Hepatocyte (in vitro differentiated cells): ENCODE results near the gene ATF7. TPM values are rescaled to one million over a fixed set of nuclear protein-coding genes. Genes with fewer than 3 reads are reported as not detected.

ENCODE experiments used
- DNase-seq: peaks from one replicate; pipeline ENCODE4 v3.0.0-alpha.2; 2016; ENCODE audit warnings: low spot score
- H2AFZ ChIP-seq: fragments of 200-600 bp; sonication (generic); 2 replicates; pipeline ENCODE4 v1.6.0; 2016; ENCODE audit warnings: antibody characterized with exemption, mild to moderate bottlenecking
- H3K27ac ChIP-seq: fragments of 200-600 bp; sonication (generic); 2 replicates; pipeline ENCODE4 v1.5.1; 2016; ENCODE audit warnings: mild to moderate bottlenecking
- H3K27me3 ChIP-seq: fragments of 200-600 bp; sonication (generic); 2 replicates; pipeline ENCODE4 v1.6.1; 2016
- H3K36me3 ChIP-seq: fragments of 200-600 bp; sonication (generic); replicated peaks from 2 replicates; pipeline ENCODE4 v1.5.1; 2016; ENCODE audit warnings: low read depth; ENCODE audit not compliant: insufficient read depth
- H3K4me1 ChIP-seq: fragments of 200-600 bp; sonication (generic); 2 replicates; pipeline ENCODE4 v1.5.1; 2016; ENCODE audit warnings: mild to moderate bottlenecking, moderate library complexity; ENCODE audit not compliant: insufficient read depth
- H3K4me2 ChIP-seq: fragments of 200-600 bp; sonication (generic); 2 replicates; pipeline ENCODE4 v1.6.0; 2016
- H3K4me3 ChIP-seq: fragments of 200-600 bp; sonication (generic); 2 replicates; pipeline ENCODE4 v1.5.1; 2016; ENCODE audit warnings: mild to moderate bottlenecking
- H3K79me2 ChIP-seq: fragments of 200-600 bp; sonication (generic); 2 replicates; pipeline ENCODE4 v1.6.0; 2017; ENCODE audit warnings: mild to moderate bottlenecking
- H3K9me2 ChIP-seq: fragments of 200-600 bp; sonication (generic); replicated peaks from 2 replicates; pipeline ENCODE4 v1.6.0; 2017; ENCODE audit warnings: mild to moderate bottlenecking; ENCODE audit not compliant: insufficient read depth
- H3K9me3 ChIP-seq: fragments of 200-600 bp; sonication (generic); 2 replicates; pipeline ENCODE4 v1.5.1; 2016; ENCODE audit warnings: low read depth, mild to moderate bottlenecking
- H4K20me1 ChIP-seq: fragments of 200-600 bp; sonication (generic); 2 replicates; pipeline ENCODE4 v1.6.0; 2016; ENCODE audit warnings: mild to moderate bottlenecking; ENCODE audit not compliant: insufficient read depth, poor library complexity, severe bottlenecking
- EZH2 ChIP-seq: fragments of 200-600 bp; sonication (generic); IDR thresholded peaks from 2 replicates; pipeline ENCODE4 v1.6.1; 2016; ENCODE audit warnings: antibody characterized with exemption, mild to moderate bottlenecking, borderline replicate concordance
- EZH2phosphoT487 ChIP-seq: fragments of 200-600 bp; sonication (generic); IDR thresholded peaks from one replicate; pipeline ENCODE4 v1.6.1; 2018; ENCODE audit warnings: antibody characterized with exemption, mild to moderate bottlenecking, low read depth, moderate library complexity; ENCODE audit not compliant: unreplicated experiment, severe bottlenecking
- WGBS: methylation state at CpG from one replicate; pipeline ENCODE4 v1.1.6; 2016; ENCODE audit warnings: low lambda C conversion rate; ENCODE audit errors: missing lambda C conversion rate; 5-methylcytosine and 5-hydroxymethylcytosine counted together
- polyA plus RNA-seq: library from polyadenylated mRNA; unstranded; fragments of >200 nt; fragmentation: Nextera tagmentation; extraction: Ambion mirVana; gene quantifications from 2 replicates; pipeline ENCODE4 v1.2.1, GENCODE V29; 2016
- total RNA-seq: library from RNA; depleted of rRNA; stranded (reverse); fragments of >200 nt; gene quantifications from 2 replicates; pipeline ENCODE4 v1.2.3, GENCODE V29; 2014
- TF ChIP-seq, protein P1 (sequence below): fragments of 200-600 bp; sonication (generic); IDR thresholded peaks from 2 replicates; pipeline ENCODE4 v1.5.1; 2016; ENCODE audit warnings: antibody characterized with exemption, mild to moderate bottlenecking; ENCODE audit not compliant: poor library complexity

ATF7 gene
- total and polyA plus RNA-seq, 2 experiments from 2014 or later: 17.8 to 19.2 TPM

DNA sequence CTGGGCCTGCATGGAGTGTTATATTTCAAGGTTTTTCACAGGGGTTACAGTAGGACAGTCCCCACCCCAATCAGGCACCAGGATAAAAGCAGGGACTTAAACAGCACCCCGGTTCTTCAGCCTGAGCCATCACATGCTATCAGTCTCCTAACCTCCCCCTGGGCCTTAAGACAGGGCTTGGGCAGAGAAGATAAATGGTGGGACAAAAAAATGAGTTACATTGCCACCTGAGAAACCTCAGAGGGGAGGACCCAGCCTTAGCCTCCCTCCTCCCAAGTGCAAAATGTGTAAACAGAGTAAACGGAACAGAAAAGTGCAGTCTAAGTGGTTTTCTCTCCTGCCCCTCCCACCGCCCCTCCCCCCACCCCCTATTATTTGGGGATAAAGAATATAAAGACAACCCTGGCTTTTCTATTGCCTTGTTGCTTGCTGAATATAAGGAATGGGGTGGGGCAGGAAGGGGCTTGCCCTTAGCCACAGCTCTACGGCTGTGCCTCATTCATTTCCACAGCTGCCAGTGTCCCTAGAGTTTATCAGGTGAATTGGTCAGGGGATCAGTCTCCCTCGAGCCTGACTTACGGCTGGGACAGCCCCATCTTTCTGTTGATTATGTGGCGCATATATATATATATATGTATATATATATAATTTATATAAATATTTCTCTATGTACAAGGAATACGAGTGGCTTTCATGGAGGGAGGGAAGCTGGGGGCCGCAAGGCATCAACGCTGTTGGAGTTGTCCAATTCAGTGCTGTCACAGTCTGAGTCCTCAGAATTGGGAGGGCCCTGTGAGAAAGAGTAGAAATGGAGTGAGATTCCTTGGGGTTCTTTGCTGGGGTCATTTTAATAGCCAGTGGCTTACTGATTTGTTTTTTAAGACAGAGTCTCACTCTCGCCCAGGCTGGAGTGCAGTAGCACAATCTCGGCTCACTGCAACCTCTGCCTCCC lies 145.4 kb downstream of the ATF7 start:
- Histone ChIP-seq H3K27me3 (no peaks in the 10 kb centered on the region), H3K27ac (peak overlapping the region; percentile 23), H3K4me1 (no peaks in the 10 kb centered on the region), H3K9me2 (no peaks in the 10 kb centered on the region), H3K4me3 (no peak overlapping the region), H3K4me2 (no peak overlapping the region), H2AFZ (no peak overlapping the region), H4K20me1 (peaks cover 57% of the 10 kb centered on the region), H3K9me3 (no peaks in the 10 kb centered on the region), H3K36me3 (peaks cover 3% of the 10 kb centered on the region), H3K79me2 (peaks cover 33% of the 10 kb centered on the region)
- WGBS: 83% methylated on average over 12 of the region's 12 CpGs
- TF ChIP-seq, protein P1, sequence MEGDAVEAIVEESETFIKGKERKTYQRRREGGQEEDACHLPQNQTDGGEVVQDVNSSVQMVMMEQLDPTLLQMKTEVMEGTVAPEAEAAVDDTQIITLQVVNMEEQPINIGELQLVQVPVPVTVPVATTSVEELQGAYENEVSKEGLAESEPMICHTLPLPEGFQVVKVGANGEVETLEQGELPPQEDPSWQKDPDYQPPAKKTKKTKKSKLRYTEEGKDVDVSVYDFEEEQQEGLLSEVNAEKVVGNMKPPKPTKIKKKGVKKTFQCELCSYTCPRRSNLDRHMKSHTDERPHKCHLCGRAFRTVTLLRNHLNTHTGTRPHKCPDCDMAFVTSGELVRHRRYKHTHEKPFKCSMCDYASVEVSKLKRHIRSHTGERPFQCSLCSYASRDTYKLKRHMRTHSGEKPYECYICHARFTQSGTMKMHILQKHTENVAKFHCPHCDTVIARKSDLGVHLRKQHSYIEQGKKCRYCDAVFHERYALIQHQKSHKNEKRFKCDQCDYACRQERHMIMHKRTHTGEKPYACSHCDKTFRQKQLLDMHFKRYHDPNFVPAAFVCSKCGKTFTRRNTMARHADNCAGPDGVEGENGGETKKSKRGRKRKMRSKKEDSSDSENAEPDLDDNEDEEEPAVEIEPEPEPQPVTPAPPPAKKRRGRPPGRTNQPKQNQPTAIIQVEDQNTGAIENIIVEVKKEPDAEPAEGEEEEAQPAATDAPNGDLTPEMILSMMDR: no peak
- no peak for TF ChIP-seq EZH2
- TF ChIP-seq EZH2phosphoT487: no peak
- DNase-seq: no peak

DNA sequence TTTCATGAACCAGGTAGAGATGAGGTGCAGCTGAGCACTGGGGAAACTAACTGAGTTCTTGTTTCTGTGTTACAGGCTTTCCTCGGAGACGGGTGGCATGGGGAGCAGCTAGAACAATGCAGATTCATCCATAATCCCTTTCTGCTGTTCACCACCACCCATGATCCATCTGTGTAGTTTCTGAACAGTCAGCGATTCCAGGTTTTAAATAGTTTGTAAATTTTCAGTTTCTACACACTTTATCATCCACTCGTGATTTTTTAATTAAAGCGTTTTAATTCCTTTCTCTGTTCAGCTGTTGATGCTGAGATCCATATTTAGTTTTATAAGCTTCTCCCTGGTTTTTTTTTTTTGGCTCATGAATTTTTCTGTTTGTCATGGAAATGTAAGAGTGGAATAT lies 146.9 kb downstream of the ATF7 start:
- Histone ChIP-seq H2AFZ (no peak overlapping the region), H3K27ac (peak overlapping the region; percentile 59), H4K20me1 (peaks cover 72% of the 10 kb centered on the region), H3K27me3 (no peaks in the 10 kb centered on the region), H3K36me3 (peaks cover 6% of the 10 kb centered on the region), H3K4me1 (peaks cover 2% of the 10 kb centered on the region), H3K4me2 (no peak overlapping the region), H3K79me2 (peaks cover 46% of the 10 kb centered on the region), H3K9me2 (no peaks in the 10 kb centered on the region), H3K4me3 (no peak overlapping the region), H3K9me3 (no peaks in the 10 kb centered on the region)
- WGBS: 81% methylated on average over 5 of the region's 5 CpGs
- no peak for DNase-seq
- no peak for TF ChIP-seq EZH2
- no peak for TF ChIP-seq EZH2phosphoT487
- TF ChIP-seq, protein P1: no peak

DNA sequence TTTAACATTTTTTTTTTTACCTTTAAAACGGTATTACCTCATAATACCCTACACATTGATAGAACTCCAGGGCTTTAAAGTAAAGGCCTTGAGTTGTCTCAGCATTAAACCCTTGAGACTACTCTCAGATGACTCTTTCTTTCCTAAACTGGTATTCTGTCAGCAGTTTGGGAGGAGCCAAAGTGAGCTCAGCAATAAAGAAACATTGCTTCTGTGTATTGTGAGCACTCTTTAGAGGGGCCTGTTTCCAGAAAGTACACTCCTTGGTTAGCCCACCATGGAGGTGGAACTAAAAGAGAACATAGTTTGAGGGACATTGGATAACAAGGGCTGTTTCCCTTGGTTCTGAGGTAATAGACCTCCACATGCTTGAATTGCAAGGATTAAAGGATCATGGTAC lies 147.3 kb downstream of the ATF7 start:
- WGBS: 86% methylated on average over 1 of the region's 1 CpG
- Histone ChIP-seq H3K79me2 (peaks cover 51% of the 10 kb centered on the region), H3K9me3 (no peaks in the 10 kb centered on the region), H3K27me3 (no peaks in the 10 kb centered on the region), H3K4me3 (no peak overlapping the region), H3K9me2 (no peaks in the 10 kb centered on the region), H3K4me1 (peaks cover 6% of the 10 kb centered on the region), H4K20me1 (peaks cover 76% of the 10 kb centered on the region), H3K36me3 (peaks cover 8% of the 10 kb centered on the region), H3K27ac (peak overlapping the region; percentile 59), H3K4me2 (no peak overlapping the region), H2AFZ (no peak overlapping the region)
- TF ChIP-seq, protein P1: no peak
- no peak for TF ChIP-seq EZH2phosphoT487
- TF ChIP-seq EZH2: no peak
- no peak for DNase-seq
